HG03097 (cell line): ENCODE measurements around the gene PRF1.
"Not testable (repeated sequence)": the region's sequence is repeated elsewhere in the genome, so short reads cannot be mapped to it uniquely, and the experiment has no call there.

Experiments used
- ATAC-seq: cut with Tn5 transposase; IDR thresholded peaks from one replicate; pipeline ENCODE4 v1.9.1; 2021; ENCODE audit not compliant: unreplicated experiment, low FRiP score

The PRF1 gene

GRCh38 chr10:70602665-70603448, at the start of gene PRF1:
Gene PRF1, minus strand, starts transcription at chr10:70602741. Its CDS starts 1,839 bp downstream, at chr10:70600902.
- ATAC-seq = no peak

- no peak for ATAC-seq
These were observed 49.1 kb upstream of the PRF1 start for GRCh38 chr10:70651661-70652060.

DNA sequence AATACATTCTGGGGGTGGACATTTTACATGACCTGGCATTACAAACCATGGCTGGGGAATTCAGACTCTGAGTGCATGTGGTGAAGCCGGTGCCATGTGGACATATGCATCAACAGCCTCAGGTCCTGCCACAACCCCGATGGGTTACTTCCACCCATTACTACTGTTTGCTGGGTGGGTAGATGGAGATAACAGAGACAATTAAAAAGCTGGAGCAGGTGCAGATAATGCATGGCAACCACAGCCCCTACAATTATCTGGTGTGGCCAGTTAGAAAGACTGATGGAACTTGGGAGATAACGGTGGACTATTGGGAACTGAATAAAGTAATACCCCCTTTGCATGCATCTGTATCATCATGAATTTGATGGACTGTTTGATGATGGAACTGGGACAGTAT, 48.2 kb upstream of the PRF1 start:
- no peak for ATAC-seq

- no peak for ATAC-seq
These were observed 47.6 kb upstream of the PRF1 start for GRCh38 chr10:70650104-70650503.

- no peak for ATAC-seq
These were observed 47.0 kb upstream of the PRF1 start for GRCh38 chr10:70649526-70649925.

DNA sequence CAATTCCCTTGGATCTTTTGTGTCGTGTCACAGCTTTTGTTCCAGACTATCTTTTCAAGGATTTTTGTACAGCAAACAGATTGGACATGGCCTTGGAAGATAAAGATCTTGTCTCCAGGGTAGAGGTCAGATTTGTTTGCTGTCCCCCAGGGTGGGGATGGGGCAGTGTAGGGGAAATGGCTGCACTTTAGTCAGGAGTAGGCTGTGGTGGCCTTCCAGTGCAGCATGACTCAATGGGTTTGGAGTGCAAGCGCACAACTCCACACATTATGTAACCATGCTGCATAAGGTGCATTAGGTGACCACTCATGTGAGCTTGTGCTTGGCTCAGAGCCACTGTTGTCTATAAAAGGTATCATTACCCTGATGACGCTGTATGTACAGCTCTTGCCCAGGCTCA, 45.9 kb upstream of the PRF1 start:
- no peak for ATAC-seq

DNA sequence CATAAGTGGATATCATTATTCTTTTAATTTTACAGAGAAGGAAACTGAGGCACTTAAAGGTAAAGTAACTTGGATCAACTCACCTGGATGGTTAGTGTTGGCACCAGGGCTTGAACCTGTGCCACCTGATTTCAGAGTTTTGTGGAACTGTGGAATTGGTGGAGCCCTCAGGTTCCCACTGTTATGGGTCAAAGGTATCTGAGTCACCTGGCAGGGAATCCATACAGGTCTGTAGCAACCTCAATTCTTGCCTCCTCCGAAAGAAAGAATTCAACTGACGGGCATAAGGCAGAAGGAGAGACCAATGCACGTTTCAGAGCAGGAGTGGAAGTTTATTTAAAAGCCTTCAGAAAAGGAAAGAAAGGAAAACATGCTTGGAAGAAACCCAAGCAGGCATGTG, 44.5 kb upstream of the PRF1 start:
- no peak for ATAC-seq

GRCh38 chr10:70644959-70645358, 42.4 kb upstream of the PRF1 start:
- not testable (repeated sequence) for ATAC-seq

GRCh38 chr10:70643272-70643671, 40.7 kb upstream of the PRF1 start:
- not testable (repeated sequence) for ATAC-seq

DNA sequence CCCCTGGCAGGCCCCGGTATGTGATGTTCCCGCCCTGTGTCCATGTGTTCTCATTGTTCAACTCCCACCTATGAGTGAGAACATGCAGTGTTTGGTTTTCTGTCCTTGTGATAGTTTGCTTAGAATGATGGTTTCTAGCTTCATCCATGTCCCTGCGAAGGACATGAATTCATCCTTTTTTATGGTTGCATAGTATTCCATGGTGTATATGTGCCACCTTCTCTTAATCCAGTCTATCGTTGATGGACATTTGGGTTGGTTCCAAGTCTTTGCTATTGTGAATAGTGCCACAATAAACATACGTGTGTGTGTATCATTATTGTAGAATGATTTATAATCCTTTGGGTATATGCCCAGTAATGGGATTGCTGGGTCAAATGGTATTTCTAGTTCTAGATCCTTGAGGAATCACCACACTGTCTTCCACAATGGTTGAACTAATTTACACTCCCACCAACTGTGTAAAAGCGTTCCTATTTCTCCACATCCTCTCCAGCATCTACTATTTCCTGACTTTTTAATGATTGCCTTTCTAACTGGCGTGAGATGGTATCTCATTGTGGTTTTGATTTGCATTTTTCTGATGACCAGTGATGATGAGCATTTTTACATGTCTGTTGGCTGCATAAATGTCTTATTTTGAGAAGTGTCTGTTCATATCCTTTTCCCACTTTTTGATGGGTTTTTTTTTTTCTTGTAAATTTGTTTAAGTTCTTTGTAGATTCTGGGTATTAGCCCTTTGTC, 37.3 kb upstream of the PRF1 start:
- ATAC-seq = not testable (repeated sequence)

GRCh38 chr10:70634515-70634914, 32.0 kb upstream of the PRF1 start:
- ATAC-seq = not testable (repeated sequence)

- no peak for ATAC-seq
These were observed 31.5 kb upstream of the PRF1 start for GRCh38 chr10:70634011-70634410.

DNA sequence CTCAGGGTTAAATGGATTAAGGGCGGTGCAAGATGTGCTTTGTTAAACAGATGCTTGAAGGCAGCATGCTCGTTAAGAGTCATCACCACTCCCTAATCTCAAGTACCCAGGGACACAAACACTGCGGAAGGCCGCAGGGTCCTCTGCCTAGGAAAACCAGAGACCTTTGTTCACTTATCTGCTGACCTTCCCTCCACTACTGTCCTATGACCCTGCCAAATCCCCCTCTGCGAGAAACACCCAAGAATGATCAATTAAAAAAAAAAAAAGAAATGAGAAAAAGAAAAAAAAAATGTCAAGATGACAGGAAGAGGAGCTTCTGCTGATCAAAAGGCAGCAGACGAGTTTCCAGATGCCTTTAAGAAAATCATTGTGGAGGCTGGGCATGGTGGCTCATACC, 29.2 kb upstream of the PRF1 start:
- ATAC-seq = not testable (repeated sequence)

DNA sequence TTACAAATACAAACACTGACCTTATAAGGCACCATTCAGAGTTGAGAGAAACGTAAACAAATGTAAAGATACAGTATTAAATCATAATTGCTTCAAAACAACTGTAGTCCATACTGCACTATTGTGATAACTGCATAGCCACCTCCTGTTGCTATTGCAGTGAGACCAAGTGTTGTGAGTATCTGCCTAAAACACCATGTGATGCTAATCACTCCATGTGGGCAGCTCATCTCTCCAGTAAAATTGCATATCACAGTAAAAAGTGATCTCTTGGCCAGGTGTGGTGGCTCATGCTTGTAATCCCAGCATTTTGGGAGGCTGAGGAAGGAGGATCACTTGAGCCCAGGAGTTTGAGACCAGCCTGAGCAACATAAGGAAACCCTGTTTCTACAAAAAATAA, 26.8 kb upstream of the PRF1 start:
- ATAC-seq = no peak

DNA sequence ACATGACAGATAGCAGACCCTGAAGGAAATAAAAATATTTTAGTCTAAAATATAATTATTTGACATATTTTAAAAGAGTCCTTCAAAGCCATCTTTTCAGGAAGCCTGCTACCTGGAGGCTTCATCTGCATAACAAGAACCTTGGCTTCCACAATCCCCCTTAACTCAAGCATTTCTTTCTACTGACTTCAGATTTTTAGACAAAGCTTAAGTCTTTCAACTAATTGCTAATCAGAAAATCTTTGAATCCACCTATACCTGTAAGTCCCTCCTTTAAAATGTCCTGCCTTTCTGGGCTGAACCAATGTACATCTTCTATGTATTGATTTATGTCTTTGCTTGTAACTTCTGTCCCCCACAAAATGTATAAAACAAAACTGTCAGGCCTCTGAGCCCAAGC, 23.5 kb upstream of the PRF1 start:
- ATAC-seq = no peak

- ATAC-seq = no peak
These were observed 20.7 kb upstream of the PRF1 start for GRCh38 chr10:70622981-70623844.

GRCh38 chr10:70622541-70622940, 20.0 kb upstream of the PRF1 start:
- ATAC-seq = no peak

- ATAC-seq = no peak
These were observed 19.1 kb upstream of the PRF1 start for GRCh38 chr10:70621503-70622078.

DNA sequence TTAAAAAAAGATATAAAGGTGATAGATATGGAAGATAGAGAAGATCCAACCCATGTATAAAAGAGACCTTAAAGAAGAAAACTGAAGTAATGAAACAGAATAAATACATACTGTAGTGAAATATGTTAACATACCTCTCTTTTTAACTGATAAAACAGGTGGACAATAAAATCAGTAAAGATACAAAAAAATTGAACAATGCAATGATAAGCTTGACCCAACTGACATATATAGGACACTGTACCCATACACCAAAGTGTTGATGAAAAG, 17.4 kb upstream of the PRF1 start:
- ATAC-seq = no peak

- no peak for ATAC-seq
These were observed 16.9 kb upstream of the PRF1 start for GRCh38 chr10:70619271-70620019.
